Transverse colon (tissue), 4 donors: ENCODE data around the gene ULK4. TPM values are rescaled to one million over a fixed set of nuclear protein-coding genes. Genes with fewer than 3 reads are reported as not detected.

Experiments
- DNase-seq: peaks from one replicate; pipeline ENCODE4 v3.0.0-alpha.2; 2019
- H3K27ac ChIP-seq, 4 donors: fragments of 200-600 bp; sonication (generic); 2 replicates each; pipeline ENCODE4 v1.5.1; 2016 to 2018; ENCODE audit warnings: inconsistent platforms in 4 of 4
- H3K27me3 ChIP-seq: fragments of 200-600 bp; sonication (generic); 2 replicates; pipeline ENCODE4 v1.5.1; 2017; ENCODE audit warnings: inconsistent platforms
- H3K36me3 ChIP-seq, 4 donors: fragments of 200-600 bp; sonication (generic); 2 replicates each; pipeline ENCODE4 v1.5.1; 2017 to 2019; ENCODE audit warnings: inconsistent platforms in 4 of 4
- H3K4me1 ChIP-seq, 4 donors: fragments of 200-600 bp; sonication (generic); 2 replicates each; pipeline ENCODE4 v1.5.1; 2017 to 2020; ENCODE audit warnings: inconsistent platforms in 4 of 4
- H3K4me3 ChIP-seq, 4 donors: fragments of 200-600 bp; sonication (generic); 1 replicate in 1 of 4; 2 replicates in 3 of 4; pipeline versions ENCODE4 v1.5.1 to v1.6.1; 2017 to 2019; ENCODE audit warnings: inconsistent platforms in 4 of 4
- H3K9me3 ChIP-seq, 2 donors: fragments of 200-600 bp; sonication (generic); 2 replicates each; pipeline ENCODE4 v1.5.1; 2017 to 2019; ENCODE audit warnings: inconsistent platforms in 2 of 2
- EP300 ChIP-seq: sonication (generic); formaldehyde crosslinking; IDR thresholded peaks from one replicate; pipeline ENCODE4 v1.6.1; 2017; ENCODE audit warnings: antibody characterized with exemption, low read depth
- POLR2A ChIP-seq: fragments of 450-650 bp; IDR thresholded peaks from one replicate; pipeline ENCODE4 v1.6.1; 2016; ENCODE audit warnings: antibody characterized with exemption, mild to moderate bottlenecking, moderate library complexity
- POLR2AphosphoS5 ChIP-seq, 3 donors: sonication (generic); formaldehyde crosslinking; IDR thresholded peaks; one replicate each; pipeline ENCODE4 v1.6.1; 2016; ENCODE audit warnings: antibody characterized with exemption in 3 of 3
- WGBS, 2 donors: methylation state at CpG; one replicate each; pipeline ENCODE4 v1.1.5; 2018; ENCODE audit warnings: low coverage in 1 of 2; 5-methylcytosine and 5-hydroxymethylcytosine counted together
- in situ Hi-C, 4 donors: fragments of 200-750 bp; cut with MboI; loops; one replicate each; pipeline versions ENCODE4 v1.15.0 to v1.15.1; 2017; ENCODE audit warnings: low sequenced_read_pairs in 3 of 4, low pct_ligation_motif_present in 1 of 4, low pct_unique_long_range_greater_than_20kb in 1 of 4
- intact Hi-C: fragments of 100-400 bp; cut with DNase I; formaldehyde crosslinking; loops from one replicate; pipeline ENCODE4 v1.15.1; 2023; ENCODE audit warnings: low total_unique reads
- total RNA-seq, 4 donors: library from RNA; depleted of rRNA; stranded (reverse); fragments of >200 nt; gene quantifications; one replicate each; pipeline ENCODE4 v1.1.0, GENCODE V29; 2016
- TF ChIP-seq, protein P1 (sequence below), 5 experiments: fragments of 200-600 bp in 3 of 5; fragments of 450-650 bp in 2 of 5; sonication (generic) in 3 of 5; IDR thresholded peaks; 1 replicate in 2 of 5; 2 replicates in 3 of 5; pipeline ENCODE4 v1.5.1; 2016 to 2017; ENCODE audit warnings: antibody characterized with exemption in 5 of 5, inconsistent platforms in 3 of 5, mild to moderate bottlenecking in 2 of 5, moderate library complexity in 1 of 5

ULK4 gene
- total RNA-seq, 4 donors from 2014 or later = 4.1 to 19.2 (median 11.7) TPM

DNA sequence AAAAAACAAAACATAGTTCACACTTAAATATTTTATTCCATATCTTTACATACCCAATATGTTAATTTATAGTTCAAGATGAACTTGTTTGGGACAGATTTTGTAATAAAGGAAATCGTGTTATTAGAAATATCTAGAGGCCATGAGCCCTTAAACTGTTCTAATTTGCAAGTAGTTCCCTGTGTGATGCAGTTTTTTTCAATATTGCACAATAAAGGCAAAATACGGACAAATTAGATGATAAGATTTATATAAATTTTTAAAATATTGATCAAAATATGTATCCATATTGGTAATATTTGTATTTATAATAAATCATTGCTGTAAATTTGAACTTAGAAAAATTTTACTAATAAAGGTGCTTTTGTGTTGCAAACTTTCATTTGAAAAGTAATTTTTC lies 738.8 kb downstream of the ULK4 start:
- H3K4me3 ChIP-seq = no peak overlapping the region
- 72 to 83% methylated on average over 2 of the region's 2 CpGs for WGBS, 2 donors
- intact Hi-C loops = no loop called here
- TF ChIP-seq POLR2A (no peak), POLR2AphosphoS5 (IDR thresholded peaks at IDR 0.05) (no peak), EP300 (no peak)
- TF ChIP-seq, protein P1, sequence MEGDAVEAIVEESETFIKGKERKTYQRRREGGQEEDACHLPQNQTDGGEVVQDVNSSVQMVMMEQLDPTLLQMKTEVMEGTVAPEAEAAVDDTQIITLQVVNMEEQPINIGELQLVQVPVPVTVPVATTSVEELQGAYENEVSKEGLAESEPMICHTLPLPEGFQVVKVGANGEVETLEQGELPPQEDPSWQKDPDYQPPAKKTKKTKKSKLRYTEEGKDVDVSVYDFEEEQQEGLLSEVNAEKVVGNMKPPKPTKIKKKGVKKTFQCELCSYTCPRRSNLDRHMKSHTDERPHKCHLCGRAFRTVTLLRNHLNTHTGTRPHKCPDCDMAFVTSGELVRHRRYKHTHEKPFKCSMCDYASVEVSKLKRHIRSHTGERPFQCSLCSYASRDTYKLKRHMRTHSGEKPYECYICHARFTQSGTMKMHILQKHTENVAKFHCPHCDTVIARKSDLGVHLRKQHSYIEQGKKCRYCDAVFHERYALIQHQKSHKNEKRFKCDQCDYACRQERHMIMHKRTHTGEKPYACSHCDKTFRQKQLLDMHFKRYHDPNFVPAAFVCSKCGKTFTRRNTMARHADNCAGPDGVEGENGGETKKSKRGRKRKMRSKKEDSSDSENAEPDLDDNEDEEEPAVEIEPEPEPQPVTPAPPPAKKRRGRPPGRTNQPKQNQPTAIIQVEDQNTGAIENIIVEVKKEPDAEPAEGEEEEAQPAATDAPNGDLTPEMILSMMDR (IDR thresholded peaks at IDR 0.05) = no peak
- in situ Hi-C loops = loop anchor here in 3 of 4 donors (10.0 to 25.0 kb wide), 2 partner anchors 636 to 638 kb away; no protein-coding TSS in a partner anchor
- peak overlapping the region in 3 of 4 donors; percentile 22 to 61 (median 54) for H3K27ac ChIP-seq
- H3K36me3 ChIP-seq = peaks cover 0 to 42% (median 19%) of the 10 kb centered on the region in 4 donors
- no peaks in the 10 kb centered on the region for H3K27me3 ChIP-seq
- H3K9me3 ChIP-seq = no peaks in the 10 kb centered on the region
- H3K4me1 ChIP-seq = peaks cover 9 to 58% (median 38%) of the 10 kb centered on the region in 4 donors
- DNase-seq = no peak

- 42 to 73% methylated on average over 3 of the region's 3 CpGs for WGBS, 2 donors
- in situ Hi-C loops (loop anchor here in 3 of 4 donors (10.0 to 25.0 kb wide), 2 partner anchors 635 to 638 kb away; no protein-coding TSS in a partner anchor), intact Hi-C loops (no loop called here)
- Histone ChIP-seq H3K27ac (peak overlapping the region in 3 of 4 donors; percentile 23 to 61 (median 54)), H3K9me3 (no peaks in the 10 kb centered on the region), H3K36me3 (peaks cover 0 to 36% (median 16%) of the 10 kb centered on the region in 4 donors), H3K27me3 (no peaks in the 10 kb centered on the region), H3K4me1 (peaks cover 9 to 64% (median 38%) of the 10 kb centered on the region in 4 donors), H3K4me3 (no peak overlapping the region)
- TF ChIP-seq, protein P1 (IDR thresholded peaks at IDR 0.05) = no peak
- TF ChIP-seq POLR2AphosphoS5 (IDR thresholded peaks at IDR 0.05) (no peak), POLR2A (no peak), EP300 (no peak)
- no peak for DNase-seq
Observed at GRCh38 chr3:41222501-41222900, 739.4 kb downstream of the ULK4 start.

- peak overlapping the region in 3 of 4 donors; percentile 23 to 61 (median 54) for H3K27ac ChIP-seq
- in situ Hi-C loops = loop anchor here in 3 of 4 donors (10.0 to 25.0 kb wide), 2 partner anchors 635 to 637 kb away; no protein-coding TSS in a partner anchor
- no peak for DNase-seq
- no peak overlapping the region for H3K4me3 ChIP-seq
- intact Hi-C loops = no loop called here
- H3K27me3 ChIP-seq = no peaks in the 10 kb centered on the region
- TF ChIP-seq POLR2A = no peak
- TF ChIP-seq EP300 = no peak
- TF ChIP-seq, protein P1 (IDR thresholded peaks at IDR 0.05) = no peak
- no peak for TF ChIP-seq POLR2AphosphoS5 (IDR thresholded peaks at IDR 0.05)
- no peaks in the 10 kb centered on the region for H3K9me3 ChIP-seq
- H3K4me1 ChIP-seq = peaks cover 9 to 69% (median 42%) of the 10 kb centered on the region in 4 donors
- peaks cover 0 to 31% (median 15%) of the 10 kb centered on the region in 4 donors for H3K36me3 ChIP-seq
- 35 to 42% methylated on average over 2 of the region's 2 CpGs for WGBS, 2 donors
Observed at GRCh38 chr3:41222012-41222411, 739.9 kb downstream of the ULK4 start.

DNA sequence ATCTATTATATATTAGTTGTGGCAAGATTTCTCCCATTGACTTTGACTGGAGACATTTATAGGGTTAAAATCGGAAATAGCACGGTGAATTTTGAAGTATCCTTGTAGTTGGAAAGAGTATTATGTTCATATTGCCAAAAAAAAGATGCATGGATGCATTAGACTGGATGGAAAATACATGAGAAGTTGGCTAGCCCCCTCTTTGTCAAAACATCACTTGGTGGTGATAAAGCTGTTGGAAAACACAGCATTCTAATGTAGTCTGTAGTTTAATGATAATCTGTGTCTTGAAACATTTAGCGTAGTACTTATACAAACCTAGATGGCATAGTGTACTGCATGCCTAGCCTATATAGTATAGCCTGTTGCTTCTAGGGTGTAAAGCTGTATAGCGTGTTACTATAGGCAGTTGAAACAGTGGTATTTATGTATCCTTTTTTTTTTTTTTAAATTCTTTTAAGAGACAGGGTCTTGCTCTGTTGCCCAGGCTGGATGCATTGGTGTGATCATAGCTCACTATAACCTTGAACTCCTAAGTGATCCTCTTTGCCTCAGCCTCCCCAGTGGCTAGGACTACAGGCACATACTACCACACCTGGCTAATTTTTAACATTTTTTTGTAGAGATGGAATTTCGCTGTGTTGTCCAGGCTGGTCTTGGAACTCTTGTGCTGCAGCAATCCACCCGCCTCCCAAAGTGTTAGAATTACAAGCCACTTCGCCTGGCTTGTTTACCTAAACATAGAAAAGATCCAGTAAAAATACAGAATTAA lies 740.8 kb downstream of the ULK4 start:
- 83 to 88% methylated on average over 7 of the region's 7 CpGs for WGBS, 2 donors
- H3K27ac ChIP-seq = no peak overlapping the region
- H3K4me1 ChIP-seq = peaks cover 15 to 78% (median 48%) of the 10 kb centered on the region in 4 donors
- H3K9me3 ChIP-seq = no peaks in the 10 kb centered on the region
- DNase-seq = no peak
- no peak overlapping the region for H3K4me3 ChIP-seq
- in situ Hi-C loops (loop anchor here in 3 of 4 donors (10.0 to 25.0 kb wide), 2 partner anchors 634 to 636 kb away; no protein-coding TSS in a partner anchor), intact Hi-C loops (no loop called here)
- H3K27me3 ChIP-seq = no peaks in the 10 kb centered on the region
- peak in 1 of 3 donors; percentile 10 for TF ChIP-seq POLR2AphosphoS5 (IDR thresholded peaks at IDR 0.05)
- TF ChIP-seq, protein P1 (IDR thresholded peaks at IDR 0.05) = no peak
- H3K36me3 ChIP-seq = peaks cover 0 to 22% (median 11%) of the 10 kb centered on the region in 4 donors
